Activated CD4-positive, alpha-beta T cell treated with anti-CD3 and anti-CD28 coated beads, Interleukin-2, amount 10 ng/mL, durations not matched to agents 7 days and 5 days (primary cell): ENCODE data around the gene ANKRD29. TPM values are rescaled to one million over a fixed set of nuclear protein-coding genes. Genes with fewer than 3 reads are reported as not detected.

ENCODE experiments used
- CTCF ChIA-PET: fragments of 350-600 bp; sonication (Branson Sonifier 250); formaldehyde crosslinking; loops from one replicate; lab custom pipeline; 2021; ENCODE audit warnings: antibody characterized with exemption; lab: Charles Lee
- POLR2A ChIA-PET: fragments of 350-600 bp; sonication (Branson Sonifier 250); formaldehyde crosslinking; loops from one replicate; lab custom pipeline; 2021; ENCODE audit warnings: antibody characterized with exemption; lab: Charles Lee
- DNase-seq: peaks from one replicate; pipeline ENCODE4 v3.0.0-alpha.2; 2020
- H3K27ac Mint-ChIP-seq: one replicate; pipeline ENCODE4 v1.8.0; 2021; ENCODE audit warnings: mild to moderate bottlenecking, moderate library complexity, mixed read lengths
- H3K27me3 Mint-ChIP-seq: one replicate; pipeline ENCODE4 v1.8.0; 2021; ENCODE audit warnings: mixed read lengths
- H3K36me3 Mint-ChIP-seq: one replicate; pipeline ENCODE4 v1.8.0; 2021; ENCODE audit warnings: low read depth, mixed read lengths
- H3K4me1 Mint-ChIP-seq: one replicate; pipeline ENCODE4 v1.8.0; 2021; ENCODE audit warnings: mixed read lengths
- H3K4me3 Mint-ChIP-seq: one replicate; pipeline ENCODE4 v1.8.0; 2021; ENCODE audit warnings: mild to moderate bottlenecking, moderate library complexity, mixed read lengths
- H3K9me3 Mint-ChIP-seq: one replicate; pipeline ENCODE4 v1.8.0; 2021; ENCODE audit warnings: mixed read lengths
- total RNA-seq, 2 experiments: library from RNA; stranded (reverse); gene quantifications; one replicate each; pipeline ENCODE4 v1.2.3, GENCODE V29; 2021

The ANKRD29 gene
- total RNA-seq, 2 experiments from 2014 or later = 0.25 TPM; not detected in 1

DNA sequence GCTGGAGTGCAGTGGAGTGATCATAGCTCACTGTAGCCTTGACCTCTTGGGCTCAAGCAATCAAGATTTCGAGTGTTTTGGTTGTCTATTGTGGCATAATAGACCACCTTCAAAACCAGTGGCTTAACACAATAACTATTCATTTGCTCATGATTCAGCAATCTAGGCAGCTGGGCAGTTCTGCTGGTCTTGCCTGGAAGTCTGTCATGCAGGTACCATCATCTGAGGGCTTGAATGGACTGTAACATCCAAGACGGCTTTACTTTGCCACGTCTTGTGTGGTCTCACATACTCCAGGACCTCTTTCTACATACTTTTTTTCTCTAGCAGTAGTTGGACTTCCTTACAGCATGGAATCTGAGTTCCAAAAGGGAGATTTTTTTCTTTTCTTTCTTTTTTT lies 13.2 kb upstream of the ANKRD29 start:
- H3K4me3 Mint-ChIP-seq = no peak overlapping the region
- H3K9me3 Mint-ChIP-seq = no peaks in the 10 kb centered on the region
- H3K36me3 Mint-ChIP-seq = no peaks in the 10 kb centered on the region
- no peaks in the 10 kb centered on the region for H3K4me1 Mint-ChIP-seq
- ChIA-PET POLR2A (no interaction called here), CTCF (no interaction called here)
- H3K27ac Mint-ChIP-seq = no peak overlapping the region
- peaks cover 24% of the 10 kb centered on the region for H3K27me3 Mint-ChIP-seq
- DNase-seq = no peak

DNA sequence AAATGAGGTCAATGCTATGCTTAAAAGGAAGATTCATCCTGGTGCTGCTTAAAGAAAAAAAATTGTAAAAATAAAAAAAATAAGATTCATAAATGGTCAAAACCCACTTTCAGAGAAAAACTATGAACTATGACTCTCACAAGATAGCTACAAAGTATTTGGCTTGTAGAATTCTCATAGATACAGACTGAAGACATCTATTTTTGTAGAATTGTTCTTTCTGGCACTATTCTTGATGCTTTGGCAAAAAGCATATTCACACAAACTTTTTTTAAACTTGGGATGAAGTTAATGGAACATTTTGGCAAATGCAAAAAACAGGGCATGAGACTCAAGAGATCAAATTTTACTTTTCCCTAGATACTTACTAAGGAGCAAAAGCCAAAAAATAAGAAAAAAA lies 12.5 kb upstream of the ANKRD29 start:
- no peak overlapping the region for H3K27ac Mint-ChIP-seq
- POLR2A ChIA-PET = no interaction called here
- H3K36me3 Mint-ChIP-seq = no peaks in the 10 kb centered on the region
- peaks cover 21% of the 10 kb centered on the region for H3K27me3 Mint-ChIP-seq
- no peak overlapping the region for H3K4me3 Mint-ChIP-seq
- no peaks in the 10 kb centered on the region for H3K9me3 Mint-ChIP-seq
- H3K4me1 Mint-ChIP-seq = no peaks in the 10 kb centered on the region
- DNase-seq = no peak
- CTCF ChIA-PET = no interaction called here

DNA sequence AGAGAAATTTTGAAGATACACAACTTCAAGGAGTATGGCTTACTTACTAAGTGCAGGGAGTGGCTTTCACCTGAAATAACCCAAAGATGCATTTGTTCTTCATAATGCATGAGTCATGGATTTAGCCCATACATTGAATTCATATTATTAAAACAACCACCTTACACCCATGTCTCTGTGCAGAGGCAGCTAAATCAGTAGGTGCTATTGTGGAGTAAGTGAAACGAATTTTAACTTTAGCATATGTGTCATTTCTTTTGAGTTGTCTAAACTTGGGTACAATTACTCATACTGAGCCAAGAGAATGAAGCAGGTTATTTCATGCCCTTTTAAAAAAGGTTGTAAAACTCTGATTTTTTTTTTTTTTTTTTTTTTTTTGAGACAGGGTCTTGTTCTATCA lies 11.0 kb upstream of the ANKRD29 start:
- Mint-ChIP-seq H3K4me3 (no peak overlapping the region), H3K4me1 (no peaks in the 10 kb centered on the region), H3K36me3 (no peaks in the 10 kb centered on the region), H3K27me3 (peaks cover 16% of the 10 kb centered on the region), H3K27ac (no peak overlapping the region), H3K9me3 (no peaks in the 10 kb centered on the region)
- ChIA-PET CTCF (no interaction called here), POLR2A (no interaction called here)
- DNase-seq = no peak

DNA sequence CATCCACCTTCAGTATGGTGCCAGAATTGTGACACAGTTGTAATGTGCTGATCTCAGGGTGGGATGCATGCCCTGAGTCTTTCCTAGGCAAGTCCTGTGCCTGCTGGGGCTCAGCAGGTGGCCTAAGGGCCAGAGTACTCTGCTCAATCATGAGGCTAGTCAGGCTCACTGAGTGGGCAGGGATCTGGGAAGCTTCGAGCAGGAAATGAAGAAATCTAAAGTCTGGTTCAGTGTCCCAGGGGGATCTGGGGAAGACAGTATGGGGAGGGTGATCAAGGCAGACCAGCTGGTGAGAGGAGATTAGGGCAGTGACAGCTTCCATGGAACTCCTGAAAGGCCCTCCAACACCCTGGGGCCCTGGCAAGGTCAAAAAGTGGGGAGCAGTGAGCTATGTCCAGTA lies 8.9 kb upstream of the ANKRD29 start:
- POLR2A ChIA-PET = no interaction called here
- Mint-ChIP-seq H3K27ac (no peak overlapping the region), H3K36me3 (no peaks in the 10 kb centered on the region), H3K9me3 (no peaks in the 10 kb centered on the region), H3K4me1 (no peaks in the 10 kb centered on the region), H3K27me3 (peaks cover 19% of the 10 kb centered on the region), H3K4me3 (no peak overlapping the region)
- CTCF ChIA-PET = interaction anchor here (0.6 to 1.8 kb wide), 2 partner anchors 10 to 163 kb away, joined by 3 to 5 read pairs; no protein-coding TSS in a partner anchor
- no peak for DNase-seq

DNA sequence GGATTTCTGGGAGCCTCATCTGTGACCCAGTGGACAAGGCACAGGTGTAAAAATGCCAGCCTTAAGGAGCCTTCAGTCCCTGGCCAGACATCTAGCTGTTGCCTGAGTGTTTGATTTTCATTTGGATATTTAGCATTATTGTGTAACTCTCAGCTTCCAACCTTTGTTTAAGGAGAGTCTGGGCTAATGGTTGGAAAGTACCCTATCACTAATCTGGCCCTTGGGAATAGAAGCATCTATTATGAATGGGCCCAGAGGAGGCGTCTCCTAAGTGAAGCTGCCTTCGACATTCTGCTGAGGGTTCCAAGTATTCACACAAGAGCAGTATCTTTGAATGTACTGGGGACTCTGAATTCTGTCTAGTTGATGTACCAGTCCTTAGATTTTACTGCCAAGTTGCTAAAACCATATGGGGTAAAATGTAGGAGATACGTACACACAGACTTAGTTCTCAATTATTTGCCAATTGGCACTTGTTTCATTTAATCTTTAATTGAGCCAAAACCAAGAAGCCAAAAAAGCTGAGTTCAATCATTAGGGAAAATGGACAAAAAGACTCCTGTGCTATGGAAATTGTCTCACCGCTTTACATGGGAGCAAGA lies 7.2 kb upstream of the ANKRD29 start:
- Mint-ChIP-seq H3K36me3 (no peaks in the 10 kb centered on the region), H3K27me3 (peaks cover 23% of the 10 kb centered on the region), H3K4me3 (no peak overlapping the region), H3K9me3 (no peaks in the 10 kb centered on the region), H3K4me1 (peaks cover 3% of the 10 kb centered on the region), H3K27ac (no peak overlapping the region)
- DNase-seq = no peak
- ChIA-PET POLR2A (no interaction called here), CTCF (interaction anchor here (0.6 to 1.8 kb wide), 2 partner anchors 9 to 48 kb away, joined by 3 to 5 read pairs; no protein-coding TSS in a partner anchor)

DNA sequence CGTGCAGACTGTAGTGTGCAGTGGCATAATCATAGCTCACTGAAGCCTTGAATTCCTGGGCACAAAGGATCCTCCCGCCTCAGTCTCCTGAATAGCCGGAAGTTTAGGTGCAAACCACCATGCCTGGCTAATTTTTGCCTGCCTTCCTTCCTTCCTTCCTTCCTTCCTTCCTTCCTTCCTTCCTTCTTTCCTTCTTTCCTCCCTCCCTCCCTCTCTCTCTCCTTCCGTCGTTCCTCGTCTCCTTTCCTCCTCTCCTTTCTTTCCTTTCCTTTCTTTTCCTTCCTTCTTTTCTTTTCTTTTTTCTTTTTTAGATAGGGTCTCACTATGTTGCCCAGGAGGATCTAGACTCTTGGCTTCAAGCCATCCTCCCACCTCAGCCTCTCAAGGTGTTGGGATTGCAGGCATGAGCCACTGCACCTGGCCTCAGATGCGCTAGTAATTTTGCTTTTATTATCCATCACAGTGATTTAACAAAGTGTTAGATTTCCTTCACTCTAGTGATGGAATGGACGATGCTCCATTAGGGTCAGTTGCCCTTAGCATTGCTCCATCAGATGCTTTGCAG lies 6.6 kb upstream of the ANKRD29 start:
- no peak overlapping the region for H3K4me3 Mint-ChIP-seq
- no peaks in the 10 kb centered on the region for H3K9me3 Mint-ChIP-seq
- DNase-seq = no peak
- peaks cover 3% of the 10 kb centered on the region for H3K4me1 Mint-ChIP-seq
- peaks cover 29% of the 10 kb centered on the region for H3K27me3 Mint-ChIP-seq
- POLR2A ChIA-PET = no interaction called here
- H3K27ac Mint-ChIP-seq = no peak overlapping the region
- CTCF ChIA-PET = no interaction called here
- no peaks in the 10 kb centered on the region for H3K36me3 Mint-ChIP-seq

DNA sequence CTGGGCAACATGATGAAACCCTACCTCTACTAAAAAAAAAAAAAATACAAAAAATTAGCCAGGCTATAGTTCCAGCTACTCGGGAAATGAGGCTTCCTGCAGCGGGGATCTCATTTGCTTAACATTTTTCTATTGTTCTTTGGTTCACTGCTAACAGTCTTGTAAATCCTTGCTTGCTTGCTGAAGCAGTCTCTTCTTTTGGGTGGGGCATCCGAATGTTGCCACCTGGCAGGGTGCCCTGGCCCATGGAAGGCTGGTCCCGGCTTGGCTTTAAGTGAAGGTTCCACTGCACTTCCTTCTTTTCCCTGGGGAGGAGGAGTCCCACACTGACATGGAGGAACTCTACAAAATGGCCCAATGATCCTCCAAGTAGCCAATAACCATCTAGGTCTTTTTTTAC lies 6.0 kb upstream of the ANKRD29 start:
- ChIA-PET CTCF (no interaction called here), POLR2A (no interaction called here)
- Mint-ChIP-seq H3K27me3 (peaks cover 31% of the 10 kb centered on the region), H3K4me3 (no peak overlapping the region), H3K9me3 (no peaks in the 10 kb centered on the region), H3K4me1 (peaks cover 3% of the 10 kb centered on the region), H3K36me3 (no peaks in the 10 kb centered on the region), H3K27ac (no peak overlapping the region)
- DNase-seq = no peak

DNA sequence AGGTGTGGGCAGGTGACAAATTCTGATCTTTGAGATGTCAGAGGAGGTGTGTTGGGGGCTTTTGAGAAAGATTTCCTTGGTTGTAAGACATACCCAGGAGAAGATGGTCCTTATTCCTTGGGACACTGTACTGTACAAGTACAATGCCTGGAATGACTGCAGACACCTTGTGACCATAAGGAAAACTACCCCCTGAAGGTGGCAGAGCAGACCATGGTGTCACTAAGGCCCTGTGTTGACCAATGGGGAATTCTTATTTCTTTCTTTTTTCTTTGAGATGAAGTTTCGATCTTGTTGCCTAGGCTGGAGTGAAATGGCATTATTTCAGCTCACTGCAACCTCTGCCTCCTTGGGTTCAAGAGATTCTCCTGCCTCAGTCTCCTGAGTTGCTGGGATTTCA lies 4.4 kb upstream of the ANKRD29 start:
- Mint-ChIP-seq H3K9me3 (no peaks in the 10 kb centered on the region), H3K4me1 (peaks cover 13% of the 10 kb centered on the region), H3K27me3 (peaks cover 42% of the 10 kb centered on the region), H3K4me3 (no peak overlapping the region), H3K36me3 (peaks cover 5% of the 10 kb centered on the region), H3K27ac (no peak overlapping the region)
- CTCF ChIA-PET = interaction anchor here (0.5 kb wide), 1 partner anchor 1836 kb away, joined by 3 read pairs; no protein-coding TSS in a partner anchor
- POLR2A ChIA-PET = no interaction called here
- no peak for DNase-seq

DNA sequence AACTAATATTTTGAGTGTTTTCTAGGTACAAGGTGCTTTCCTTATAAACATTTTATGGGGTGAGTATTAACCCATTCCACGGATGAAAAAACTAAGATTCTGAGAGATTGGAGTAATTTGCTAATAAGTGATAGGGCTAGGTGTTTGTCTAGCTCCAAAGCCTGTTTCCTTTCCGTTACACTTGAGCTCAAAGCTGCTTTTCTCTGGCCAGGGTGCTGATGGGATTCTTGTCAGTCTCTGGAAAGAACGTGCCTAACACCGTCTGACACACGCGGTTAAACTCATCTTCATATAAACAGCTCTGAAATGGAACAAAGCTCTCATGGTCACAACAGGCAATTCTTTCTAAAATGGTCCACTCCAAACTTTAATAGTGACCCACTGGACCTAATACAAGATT lies 2.0 kb upstream of the ANKRD29 start:
- peaks cover 22% of the 10 kb centered on the region for H3K4me1 Mint-ChIP-seq
- H3K4me3 Mint-ChIP-seq = no peak overlapping the region
- H3K9me3 Mint-ChIP-seq = no peaks in the 10 kb centered on the region
- no peak for DNase-seq
- no peak overlapping the region for H3K27ac Mint-ChIP-seq
- CTCF ChIA-PET = interaction anchor here (0.5 kb wide), 1 partner anchor 839 kb away, joined by 6 read pairs; no protein-coding TSS in a partner anchor
- POLR2A ChIA-PET = no interaction called here
- peaks cover 64% of the 10 kb centered on the region for H3K27me3 Mint-ChIP-seq
- peaks cover 7% of the 10 kb centered on the region for H3K36me3 Mint-ChIP-seq

DNA sequence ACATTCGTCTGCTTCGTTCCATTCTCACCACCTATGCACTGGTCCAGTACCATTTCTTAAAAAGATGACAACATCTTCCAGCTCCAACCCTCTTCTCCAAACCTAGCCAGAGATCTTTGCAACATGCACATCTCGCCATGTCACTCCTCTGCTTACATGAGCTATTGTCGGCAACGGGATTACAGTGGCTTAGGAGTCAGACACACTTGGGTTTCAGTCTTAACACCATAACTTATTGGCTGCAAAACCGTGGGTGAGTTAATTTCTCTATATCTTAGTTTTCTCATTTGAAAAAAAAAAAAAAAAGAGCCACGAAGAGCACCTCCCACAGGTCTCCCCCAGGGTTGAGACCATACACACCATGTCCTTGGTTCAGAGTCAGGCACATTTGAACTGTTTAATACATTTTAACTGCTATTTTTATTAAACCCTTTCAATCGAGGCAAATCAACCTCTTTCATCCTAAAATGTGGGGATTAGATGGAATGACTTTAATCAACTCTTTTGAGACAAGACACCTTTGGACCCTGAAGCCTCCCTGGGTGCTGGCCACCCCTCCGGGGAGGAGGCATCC lies 889 bp downstream of the ANKRD29 start:
- Mint-ChIP-seq H3K36me3 (peaks cover 7% of the 10 kb centered on the region), H3K9me3 (no peaks in the 10 kb centered on the region), H3K4me1 (peaks cover 22% of the 10 kb centered on the region), H3K27ac (peak overlapping the region; percentile 68), H3K4me3 (peak overlapping the region; percentile 62), H3K27me3 (peaks cover 78% of the 10 kb centered on the region)
- DNase-seq = no peak
- ChIA-PET POLR2A (no interaction called here), CTCF (interaction anchor here (0.7 to 1.9 kb wide), 3 partner anchors 9 to 705 kb away, joined by 3 to 5 read pairs (median 4); no protein-coding TSS in a partner anchor)

DNA sequence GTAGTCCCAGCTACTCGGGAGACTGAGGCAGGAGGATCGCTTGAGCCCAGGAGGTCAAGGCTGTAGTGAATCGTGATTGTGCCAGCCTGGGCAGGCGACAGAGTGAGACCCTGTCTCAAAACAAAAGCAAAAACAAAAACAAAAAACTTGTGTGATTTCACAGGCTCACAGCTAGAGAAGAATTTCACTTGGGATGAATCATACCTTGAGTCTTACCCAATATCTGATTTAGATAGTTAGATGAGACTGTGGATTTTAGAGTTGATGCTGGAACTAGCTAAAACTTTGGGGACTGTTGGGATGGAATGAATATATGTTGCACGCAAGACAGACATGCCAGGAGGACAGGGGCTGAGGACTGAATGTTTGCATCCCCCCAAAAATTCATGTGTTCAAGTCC lies 4.4 kb downstream of the ANKRD29 start:
- no peak for DNase-seq
- Mint-ChIP-seq H3K36me3 (peaks cover 4% of the 10 kb centered on the region), H3K27ac (no peak overlapping the region), H3K9me3 (no peaks in the 10 kb centered on the region), H3K4me1 (peaks cover 17% of the 10 kb centered on the region), H3K27me3 (peaks cover 54% of the 10 kb centered on the region), H3K4me3 (no peak overlapping the region)
- ChIA-PET CTCF (interaction anchor here (1.3 kb wide), 1 partner anchor 8 kb away, joined by 3 read pairs; no protein-coding TSS in a partner anchor), POLR2A (no interaction called here)

DNA sequence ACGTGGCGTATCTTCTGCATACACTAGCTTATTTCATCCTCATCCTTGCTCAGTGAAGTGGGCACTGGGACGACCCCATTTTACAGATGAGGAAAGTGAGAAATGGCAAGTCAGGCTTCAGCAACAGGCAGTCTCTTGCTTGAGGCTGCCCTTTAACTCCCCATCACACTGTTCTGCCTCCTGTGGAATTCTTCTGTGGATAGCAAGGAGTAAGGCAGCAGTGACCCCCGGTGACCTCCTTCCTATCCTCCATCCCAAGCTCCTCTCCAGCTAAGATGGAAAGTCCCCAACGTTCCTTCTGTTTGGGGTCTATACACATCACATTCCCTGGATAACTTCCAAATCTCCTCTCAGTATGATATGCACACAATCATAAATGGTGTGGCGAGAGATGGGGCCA lies 10.5 kb downstream of the ANKRD29 start:
- ChIA-PET CTCF (no interaction called here), POLR2A (no interaction called here)
- Mint-ChIP-seq H3K27me3 (peaks cover 18% of the 10 kb centered on the region), H3K27ac (no peak overlapping the region), H3K9me3 (no peaks in the 10 kb centered on the region), H3K4me1 (no peaks in the 10 kb centered on the region), H3K36me3 (no peaks in the 10 kb centered on the region), H3K4me3 (no peak overlapping the region)
- DNase-seq = no peak
